TTC549 (cell line): ENCODE results near the gene RAB35.

Source experiments
- FAIRE-seq: peaks from 2 replicates; lab custom pipeline; 2012; peaks lifted over from hg19 to GRCh38; lab: Jason Lieb, UNC

The RAB35 gene

GRCh38 chr12:120103044-120103338 is 13.6 kb downstream of the RAB35 start:
- no peak for FAIRE-seq

GRCh38 chr12:120102189-120103043 is 14.1 kb downstream of the RAB35 start:
- no peak for FAIRE-seq

GRCh38 chr12:120101617-120102016 is 14.9 kb downstream of the RAB35 start:
- FAIRE-seq, result no peak

GRCh38 chr12:120101182-120101581 is 15.4 kb downstream of the RAB35 start:
- no peak for FAIRE-seq

GRCh38 chr12:120100630-120101029 is 15.9 kb downstream of the RAB35 start:
- no peak for FAIRE-seq

GRCh38 chr12:120099738-120100137 is 16.8 kb downstream of the RAB35 start:
- FAIRE-seq, result no peak

GRCh38 chr12:120098756-120099470 is 17.6 kb downstream of the RAB35 start:
- FAIRE-seq, result no peak

GRCh38 chr12:120096671-120097202 is 19.8 kb downstream of the RAB35 start:
- FAIRE-seq, result no peak

GRCh38 chr12:120095736-120096135 is 20.8 kb downstream of the RAB35 start:
- no peak for FAIRE-seq

- FAIRE-seq, result no peak
These were observed 21.2 kb downstream of the RAB35 start for GRCh38 chr12:120095331-120095730.

GRCh38 chr12:120094485-120094884 is 22.1 kb downstream of the RAB35 start:
- no peak for FAIRE-seq

- FAIRE-seq, result no peak
These were observed 22.8 kb downstream of the RAB35 start for GRCh38 chr12:120093592-120094355.

- no peak for FAIRE-seq
These were observed 23.3 kb downstream of the RAB35 start for GRCh38 chr12:120093336-120093591.

- no peak for FAIRE-seq
These were observed 23.8 kb downstream of the RAB35 start for GRCh38 chr12:120092551-120093335.

GRCh38 chr12:120091371-120092090 is 25.0 kb downstream of the RAB35 start:
- FAIRE-seq, result no peak

GRCh38 chr12:120090626-120091295 is 25.8 kb downstream of the RAB35 start:
- no peak for FAIRE-seq

- no peak for FAIRE-seq
These were observed 26.3 kb downstream of the RAB35 start for GRCh38 chr12:120090206-120090605.

- FAIRE-seq, result no peak
These were observed 26.8 kb downstream of the RAB35 start for GRCh38 chr12:120089796-120090195.

GRCh38 chr12:120089105-120089504 is 27.4 kb downstream of the RAB35 start:
- FAIRE-seq, result no peak

- FAIRE-seq, result peak; percentile 91
These were observed 29.5 kb downstream of the RAB35 start for GRCh38 chr12:120086801-120087621.
